GM18867 (cell line): ENCODE results near the gene RAB44.

Experiments
- ATAC-seq: cut with Tn5 transposase; IDR thresholded peaks from one replicate; pipeline ENCODE4 v1.9.1; 2021; ENCODE audit warnings: mild to moderate bottlenecking, moderate library complexity; ENCODE audit not compliant: unreplicated experiment

RAB44 gene

DNA sequence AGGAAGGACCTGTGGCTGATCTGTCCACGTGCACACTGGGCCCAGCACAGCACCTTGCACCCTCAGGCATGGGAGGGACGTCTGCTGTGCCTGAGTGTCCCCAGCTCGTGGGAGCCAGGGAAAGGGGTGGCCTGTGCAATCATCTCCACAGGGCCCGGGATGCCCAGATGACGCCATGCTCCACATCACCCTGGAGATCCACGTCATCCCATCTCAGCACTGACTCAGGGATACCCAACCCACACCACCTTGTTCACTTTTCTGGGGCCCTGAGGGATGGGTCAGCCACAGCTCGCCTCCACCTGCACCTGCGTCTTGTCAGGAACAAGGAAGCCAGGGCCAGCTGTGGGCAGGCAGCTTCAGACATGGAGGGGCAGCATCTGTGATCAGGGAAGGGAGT, 48.2 kb downstream of the RAB44 start:
- no peak for ATAC-seq

DNA sequence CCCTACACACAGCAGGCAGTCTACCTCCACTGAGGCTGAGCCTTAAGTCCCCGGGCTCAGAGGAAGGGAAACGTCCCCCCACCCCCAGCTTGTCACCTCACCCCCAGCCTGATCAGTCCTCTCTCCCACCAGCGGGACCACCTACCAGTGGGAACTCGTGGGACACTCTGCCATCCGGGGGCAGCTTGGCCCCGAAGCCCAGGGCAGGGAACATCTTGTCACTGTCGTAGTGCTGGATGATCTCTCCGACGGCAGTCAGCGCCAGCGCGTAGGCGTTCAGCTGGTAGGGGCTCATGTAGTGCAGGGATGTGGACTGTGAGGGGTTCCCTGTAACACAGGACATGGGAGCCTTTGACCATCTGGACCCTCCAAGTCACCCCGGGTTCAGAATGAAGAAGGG, 48.6 kb downstream of the RAB44 start:
- ATAC-seq = no peak

DNA sequence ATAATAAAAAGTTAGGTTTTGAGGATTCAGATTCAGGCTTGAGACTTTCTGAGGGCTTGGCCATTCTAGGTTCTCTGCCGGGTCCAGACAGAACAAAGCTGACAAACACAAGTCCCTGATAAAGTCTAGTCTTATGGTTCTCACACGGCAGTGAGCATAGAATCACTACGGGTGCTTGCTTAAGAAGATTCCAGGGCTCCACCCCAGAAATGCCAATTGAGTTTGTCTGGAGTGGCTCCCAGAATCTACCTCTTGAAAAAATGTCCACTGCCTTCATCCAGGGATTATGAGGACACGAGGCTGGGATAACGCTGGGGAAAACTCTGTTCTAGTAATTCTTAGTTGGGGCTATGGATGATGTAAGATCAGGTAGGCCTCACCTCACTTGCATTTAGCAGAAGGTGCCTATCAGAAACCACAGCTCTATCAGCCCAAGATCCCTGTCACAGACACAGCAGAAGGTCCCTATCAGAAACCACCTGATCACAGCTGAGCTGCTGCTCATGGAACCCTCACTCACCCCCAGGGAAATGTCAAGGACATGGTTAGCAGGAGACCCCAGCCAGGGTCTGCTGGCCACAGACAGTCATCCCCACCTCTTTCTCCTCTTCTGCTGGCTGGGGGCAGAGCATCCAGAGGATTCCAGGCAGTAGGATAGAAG, 52.3 kb downstream of the RAB44 start:
- no peak for ATAC-seq

DNA sequence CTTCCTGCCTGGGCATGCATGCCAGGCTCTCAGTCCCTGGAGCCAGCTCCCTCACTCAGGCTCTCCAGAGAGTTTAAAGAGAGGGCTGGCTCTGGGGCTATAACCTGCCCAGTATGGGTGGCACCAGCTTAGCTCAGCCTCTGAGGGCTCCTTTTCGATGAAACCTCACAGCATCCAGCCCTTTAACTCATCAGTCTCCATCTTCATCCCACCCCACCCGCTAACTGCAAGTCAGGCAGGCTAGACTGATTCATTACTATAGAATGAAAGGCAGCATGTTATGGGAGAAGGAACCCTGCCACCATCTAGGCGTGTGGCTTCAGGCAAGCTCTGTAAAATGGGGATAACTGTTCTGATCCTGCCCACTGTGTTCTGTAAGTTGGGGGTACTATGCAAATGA, 53.5 kb downstream of the RAB44 start:
- no peak for ATAC-seq

DNA sequence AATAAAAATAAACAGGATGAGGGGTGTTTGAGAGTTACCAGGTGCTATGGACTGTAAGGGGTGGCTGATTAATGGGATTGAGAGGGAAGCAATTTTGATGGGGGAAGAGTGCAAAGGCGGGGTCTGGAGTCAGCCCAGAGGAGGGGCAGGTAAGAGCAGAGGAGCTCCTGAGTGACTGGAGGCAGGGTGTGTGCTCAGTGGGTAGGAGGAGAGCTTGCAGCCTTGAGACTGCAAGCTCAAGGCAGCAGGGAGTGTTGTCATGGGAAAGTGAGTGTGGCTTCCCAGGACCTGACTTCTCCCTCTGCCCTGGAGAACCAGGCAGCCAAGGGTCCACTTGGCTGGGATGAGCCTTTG, 54.2 kb downstream of the RAB44 start:
- ATAC-seq = no peak

DNA sequence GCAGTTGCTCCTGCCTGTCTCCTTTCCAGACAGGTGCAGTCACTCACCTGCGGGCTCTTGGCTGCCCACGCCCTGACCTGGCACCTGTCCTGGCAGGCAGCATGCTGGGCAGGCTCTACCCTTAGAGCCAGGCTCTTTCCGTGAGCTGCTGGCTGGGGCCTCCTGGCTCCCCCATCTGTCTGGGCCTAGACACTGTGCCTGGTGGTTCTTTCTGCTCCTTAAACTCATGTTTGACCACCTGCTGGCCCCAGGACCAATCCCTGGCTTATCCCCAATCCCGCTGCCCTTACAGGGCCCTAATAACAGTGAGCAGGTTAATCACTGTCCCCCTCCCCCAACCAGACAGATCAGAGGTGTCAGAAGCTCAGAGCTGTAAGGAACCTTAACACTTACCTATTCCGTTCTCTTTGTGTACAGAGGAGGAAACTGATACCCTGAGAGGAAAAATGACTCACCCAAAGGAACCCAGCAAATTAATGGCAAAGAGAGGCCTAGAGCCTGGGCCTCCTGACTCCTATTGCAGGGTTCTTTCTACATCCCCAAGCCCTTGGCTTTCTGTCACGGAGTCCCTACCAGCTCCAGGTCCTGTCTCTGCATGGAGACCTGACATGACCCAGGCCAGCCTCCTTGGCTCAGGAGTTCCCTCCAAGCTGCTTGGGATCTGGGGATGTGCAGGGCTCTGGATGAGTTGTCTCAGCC, 54.7 kb downstream of the RAB44 start:
- ATAC-seq = no peak

DNA sequence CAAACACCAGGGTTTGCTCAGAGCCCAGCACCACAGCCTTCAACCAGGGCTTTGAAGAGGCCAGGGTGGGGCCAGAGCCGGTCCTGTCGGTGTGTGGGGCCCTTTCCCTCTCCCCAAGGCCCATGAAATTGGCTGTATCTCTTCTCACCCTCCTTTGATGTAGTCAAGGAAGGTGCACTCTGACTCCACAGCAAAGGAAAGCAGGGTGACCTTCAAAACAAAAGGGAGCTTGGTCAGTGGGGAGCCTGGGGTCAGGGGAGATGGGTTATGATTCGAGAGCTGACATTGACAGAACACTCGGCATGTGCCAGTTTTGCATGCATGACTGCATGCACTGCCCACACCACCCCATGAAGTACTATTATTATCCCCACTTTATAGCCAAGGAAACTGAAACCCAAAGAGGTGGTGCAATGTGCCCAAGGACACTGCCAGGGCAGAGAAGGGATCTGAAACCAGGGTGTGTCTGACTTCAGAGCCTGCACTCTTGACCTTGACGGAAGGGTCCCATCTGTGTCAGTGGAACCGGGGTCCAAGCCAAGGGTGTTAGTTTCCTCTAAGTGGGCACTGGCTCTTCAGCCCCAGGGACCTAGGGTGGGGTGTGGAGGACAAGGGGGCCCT, 55.4 kb downstream of the RAB44 start:
- ATAC-seq = peak; percentile 59

DNA sequence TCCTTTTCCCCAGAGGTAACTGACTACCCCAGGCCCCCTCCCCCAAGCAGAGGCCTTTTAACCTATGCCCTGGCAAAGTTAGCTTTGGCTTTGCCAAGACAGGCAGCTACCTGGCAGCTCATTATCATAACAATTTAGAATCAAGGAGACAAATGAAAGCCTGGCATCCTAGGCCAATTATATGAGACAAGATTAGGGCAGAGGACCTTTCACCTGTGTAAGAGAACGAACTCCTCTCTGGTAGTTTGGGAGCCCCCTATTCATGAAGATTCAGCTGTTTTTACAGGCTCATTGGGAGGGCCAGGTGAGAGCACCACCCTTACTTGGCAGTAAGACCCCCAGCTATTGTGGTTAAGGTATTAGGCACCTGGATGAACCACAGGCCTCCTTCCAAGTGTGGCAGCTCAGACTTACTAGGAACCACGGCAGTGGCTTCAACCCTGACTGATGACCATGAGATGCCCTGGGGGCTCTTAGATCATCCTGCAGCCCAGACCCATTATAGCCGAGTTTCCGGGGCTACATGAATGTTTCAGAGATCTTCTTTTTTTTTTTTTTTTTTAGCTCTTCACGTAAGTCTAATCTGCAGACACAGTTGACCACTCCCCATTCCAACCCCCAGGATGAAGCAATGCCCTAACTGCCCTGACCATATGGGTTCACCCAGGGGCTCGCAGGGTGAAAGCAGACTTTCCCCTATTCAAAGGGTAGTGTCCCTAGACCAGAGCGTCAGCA, 56.2 kb downstream of the RAB44 start:
- ATAC-seq = no peak

DNA sequence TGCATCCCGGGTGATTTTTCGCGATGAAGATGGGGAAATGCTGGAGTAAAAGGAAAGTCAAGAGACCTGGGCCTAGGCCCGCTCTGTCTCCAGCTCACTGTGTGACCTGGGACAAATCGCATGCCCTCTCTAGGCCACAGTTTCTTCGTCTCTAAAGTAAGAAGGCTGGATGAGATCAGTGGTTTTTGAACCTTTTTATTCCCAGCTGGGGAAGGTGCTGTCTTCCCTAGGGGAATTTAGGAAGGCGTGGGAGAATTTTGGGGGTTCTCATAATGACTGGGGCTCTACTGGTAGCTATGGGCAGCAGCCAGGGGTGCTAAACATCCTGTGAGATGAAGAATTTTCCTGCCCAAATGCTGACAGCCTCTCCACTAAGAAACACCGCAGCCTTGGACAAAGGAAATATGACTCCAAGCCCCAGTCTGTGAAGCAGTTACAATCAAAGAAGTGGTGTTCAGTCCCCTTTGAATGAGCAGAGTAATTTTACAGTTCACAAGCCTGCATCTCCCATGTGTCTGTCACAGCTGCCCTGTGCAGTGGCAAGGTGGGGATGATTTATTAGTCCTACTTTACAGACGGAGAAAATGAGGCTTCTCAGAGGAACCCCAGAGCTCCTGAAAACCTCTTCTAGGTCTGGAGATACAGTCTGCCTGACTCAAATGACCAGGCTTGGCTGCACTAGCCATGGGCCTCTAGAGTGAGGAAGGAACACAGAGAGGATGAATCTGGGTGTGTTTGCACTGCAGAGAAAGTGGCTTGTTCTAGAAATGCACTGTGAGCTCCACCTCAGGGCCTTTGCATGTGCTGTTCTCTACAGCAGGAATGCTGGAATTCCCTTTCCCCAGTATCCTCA, 57.2 kb downstream of the RAB44 start:
- ATAC-seq = no peak

DNA sequence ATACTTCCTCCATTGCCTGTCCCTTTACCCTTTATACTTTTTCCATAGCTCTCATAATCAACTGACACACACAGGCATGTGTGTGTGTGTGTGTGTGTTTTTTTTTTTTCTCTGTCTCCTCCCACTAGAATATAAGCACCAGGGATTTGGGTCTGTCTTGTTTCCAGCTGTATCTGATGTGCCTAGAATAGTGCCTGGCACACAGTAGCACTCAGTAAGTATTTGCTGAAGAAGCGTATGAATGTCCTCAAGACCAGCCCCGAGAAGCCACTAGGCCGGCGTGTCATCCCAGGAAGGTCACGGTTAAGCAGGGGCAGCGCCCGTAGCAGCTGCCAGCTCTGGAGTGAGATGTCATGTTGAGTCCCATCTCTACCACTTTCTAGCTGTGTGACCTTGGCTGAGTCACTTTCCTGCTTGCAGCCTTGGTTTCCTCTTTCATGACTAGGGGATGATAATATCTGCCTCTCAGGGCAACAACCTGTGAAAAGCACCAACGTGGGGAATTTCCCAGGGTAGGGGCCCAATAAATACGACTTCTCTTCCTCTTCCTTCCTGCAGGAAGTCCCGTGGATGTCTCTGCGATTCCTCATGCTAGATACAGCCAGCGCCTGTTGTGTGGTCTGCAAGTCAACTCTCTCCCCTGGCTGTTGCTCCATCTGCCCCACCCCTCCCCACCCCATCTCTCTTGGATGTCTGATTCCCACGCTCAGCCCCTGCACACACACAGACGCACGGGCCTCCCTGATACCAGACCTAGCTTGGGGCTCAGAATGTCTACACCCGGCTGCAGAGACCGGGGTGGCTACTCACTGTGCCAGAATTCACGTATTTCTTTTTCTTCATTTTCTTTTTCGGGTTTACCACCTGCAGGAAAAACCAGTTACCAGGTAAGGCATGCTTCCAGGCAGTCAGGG, 58.1 kb downstream of the RAB44 start:
- peak; percentile 34 for ATAC-seq

DNA sequence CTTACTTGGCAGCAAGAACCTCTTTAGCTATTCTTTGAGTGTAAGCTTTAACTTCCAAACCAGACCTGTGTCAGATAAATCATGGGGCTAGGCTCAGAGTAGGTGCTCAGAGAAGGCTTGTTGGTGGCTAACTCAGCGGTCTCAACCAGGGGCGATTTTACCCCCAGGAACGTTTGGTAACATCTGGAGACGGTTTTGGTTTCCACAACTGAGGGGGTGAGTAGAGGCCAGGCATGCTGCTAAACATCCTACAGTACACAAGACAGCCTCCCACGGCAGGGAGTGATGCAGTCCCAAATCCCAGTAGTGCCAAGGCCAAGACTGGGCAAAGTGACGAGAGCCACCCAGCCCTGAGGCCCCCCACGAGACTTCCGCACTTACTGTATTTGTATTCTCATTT, 59.2 kb downstream of the RAB44 start:
- no peak for ATAC-seq

DNA sequence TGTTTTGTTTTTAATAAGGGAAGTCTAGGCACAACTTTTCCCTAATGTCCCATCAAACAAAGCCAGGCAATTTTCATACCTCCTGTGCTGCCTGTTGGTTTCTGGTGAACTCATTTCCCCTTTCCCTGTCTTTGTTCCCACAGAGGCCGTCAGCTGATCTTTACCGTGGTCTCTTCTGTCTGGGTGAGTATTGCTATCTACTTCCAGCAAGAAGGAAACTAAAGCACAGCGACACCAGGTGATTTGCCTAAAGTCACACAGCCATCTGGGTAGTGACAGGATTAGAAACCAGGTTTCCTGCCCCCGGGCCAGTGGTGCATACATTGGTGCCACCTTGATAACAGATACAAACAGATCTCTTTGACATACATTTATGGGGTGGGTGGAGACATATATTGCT, 59.6 kb downstream of the RAB44 start:
- no peak for ATAC-seq

DNA sequence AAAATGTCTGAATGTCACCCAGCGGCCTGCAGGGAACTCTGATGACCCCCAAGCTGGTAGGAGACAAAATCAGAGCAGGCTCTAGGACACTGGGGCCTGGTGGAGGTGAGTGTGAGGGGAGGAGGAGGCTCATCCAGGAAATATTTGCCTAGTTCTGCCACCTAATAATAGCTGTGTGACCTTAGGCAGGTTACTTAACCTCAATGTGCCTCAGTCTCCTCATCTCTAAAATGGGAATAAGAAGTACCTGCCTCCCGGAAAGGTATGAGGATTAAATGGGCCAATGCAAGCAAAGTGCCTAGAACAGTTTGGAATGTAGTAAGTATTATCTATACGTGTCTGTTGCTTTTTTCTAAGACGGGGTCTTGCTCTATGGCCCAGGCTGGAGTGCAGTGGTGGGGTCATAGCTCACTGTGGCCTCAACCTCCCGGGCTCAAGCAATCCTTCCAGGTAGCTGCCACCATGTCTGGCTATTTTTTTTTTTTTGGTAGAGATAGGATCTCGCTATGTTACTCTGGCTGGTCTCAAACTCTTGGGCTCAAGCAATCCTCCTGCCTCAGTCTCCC, 60.4 kb downstream of the RAB44 start:
- ATAC-seq = no peak

DNA sequence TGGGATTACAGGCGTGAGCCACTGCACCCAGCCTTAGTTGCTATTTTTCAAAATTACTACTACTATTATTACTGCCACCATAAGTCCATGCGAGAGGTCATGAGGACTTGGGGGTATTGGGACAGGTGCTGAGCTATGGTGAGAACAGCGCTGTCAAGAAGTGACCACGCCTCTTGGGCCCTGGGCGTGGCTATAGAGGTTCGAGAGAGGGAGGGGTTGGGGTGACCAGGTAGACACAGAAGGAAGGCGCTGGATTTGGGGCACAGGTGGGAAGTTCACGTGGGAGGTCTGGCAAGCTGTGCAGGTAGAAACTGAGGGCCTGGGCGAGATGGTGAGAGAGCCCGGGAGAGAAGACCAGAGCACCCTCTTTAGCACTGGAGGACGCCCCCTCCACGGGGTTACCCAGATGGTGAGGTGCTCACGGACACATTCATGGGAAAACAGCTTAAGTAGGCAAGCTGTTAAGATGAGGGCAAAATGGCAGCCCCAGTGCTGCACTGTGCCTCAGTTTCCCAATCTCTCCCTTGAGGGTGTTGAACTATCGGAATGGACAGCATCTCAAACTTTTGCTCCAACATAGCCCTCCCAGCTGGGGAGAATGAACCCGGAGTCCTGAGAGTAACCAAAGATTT, 61.0 kb downstream of the RAB44 start:
- no peak for ATAC-seq

DNA sequence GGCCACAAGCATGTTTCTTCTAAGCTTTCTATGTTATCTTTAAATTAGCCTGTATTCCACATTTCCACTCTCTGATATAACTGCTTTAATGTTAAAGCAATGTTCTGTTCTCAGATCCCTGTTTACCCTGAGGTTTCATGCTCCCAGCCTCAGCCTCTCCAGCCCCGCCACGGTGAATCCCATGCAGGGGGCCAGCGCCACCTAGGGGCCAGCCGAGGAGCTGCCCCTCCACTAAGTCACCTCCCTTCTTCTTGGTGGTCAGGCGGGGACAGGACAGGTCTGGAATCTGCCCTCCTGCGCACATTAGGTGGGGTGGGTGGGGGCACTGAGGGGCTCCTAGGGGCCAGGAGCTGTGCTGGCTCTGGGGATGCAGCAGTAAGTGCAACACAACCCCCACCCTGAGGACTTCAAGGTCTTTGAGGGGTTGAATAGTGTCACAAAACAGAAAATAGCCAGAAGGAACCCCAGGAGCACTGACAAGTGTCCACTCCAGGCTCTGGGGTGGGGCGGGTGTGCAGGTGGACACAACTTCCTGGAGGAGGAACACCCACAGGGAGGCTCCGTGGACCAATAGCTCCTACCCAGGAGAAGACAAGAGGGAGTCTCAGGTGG, 61.6 kb downstream of the RAB44 start:
- ATAC-seq = peak; percentile 43

DNA sequence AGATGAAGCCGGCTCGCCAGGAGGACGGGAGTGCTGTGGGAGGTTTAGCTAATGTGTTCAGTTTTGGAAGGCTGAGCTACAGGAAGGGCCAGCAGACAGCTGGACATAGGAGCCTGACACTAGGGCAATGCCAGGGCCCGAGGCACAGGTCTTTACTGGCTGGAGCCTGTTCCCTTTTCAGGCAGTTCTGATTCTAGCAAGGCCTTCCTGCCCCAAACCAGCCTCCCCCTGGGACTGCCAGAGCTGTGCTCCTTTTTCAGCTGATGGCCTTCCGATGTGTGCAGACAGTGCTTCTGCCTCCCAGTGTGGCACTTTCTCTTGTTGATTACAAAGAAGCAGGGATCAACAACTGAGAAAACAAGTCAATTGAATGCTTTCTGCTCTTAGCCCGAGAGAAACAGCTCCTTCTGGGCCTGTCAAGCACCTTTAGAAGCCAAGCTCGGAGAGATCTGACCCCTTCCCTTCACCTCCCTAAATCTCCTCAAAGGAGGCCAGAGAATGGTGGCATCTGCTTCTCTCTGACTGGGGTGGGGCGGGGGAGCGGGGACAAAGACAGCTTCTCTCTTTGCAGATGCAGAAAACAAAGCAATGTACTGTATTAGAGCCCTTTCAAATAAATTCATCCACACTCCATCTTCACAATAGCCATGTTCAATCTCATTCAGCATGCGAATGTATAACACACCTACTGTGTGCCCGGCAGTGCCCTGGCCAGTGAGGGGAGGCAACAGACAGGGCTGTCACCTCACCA, 63.2 kb downstream of the RAB44 start:
- no peak for ATAC-seq

DNA sequence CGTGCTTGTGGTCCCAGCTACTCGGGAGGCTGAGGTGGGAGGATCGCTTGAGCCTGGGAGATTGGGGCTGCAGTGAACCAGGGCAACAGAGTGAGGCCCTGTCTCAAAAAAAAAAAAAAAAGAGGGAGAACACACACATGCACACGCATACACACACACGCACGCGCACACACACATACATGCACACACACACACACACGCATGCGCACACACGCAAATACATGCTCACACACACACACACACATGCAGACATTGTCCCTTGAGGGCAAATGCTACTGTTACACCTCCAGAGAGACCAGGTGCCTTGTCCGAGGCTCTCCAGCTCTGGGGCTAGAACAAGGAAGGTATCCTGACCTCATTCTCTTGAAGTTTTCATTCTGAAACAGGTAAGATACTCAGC, 64.5 kb downstream of the RAB44 start:
- ATAC-seq = no peak

DNA sequence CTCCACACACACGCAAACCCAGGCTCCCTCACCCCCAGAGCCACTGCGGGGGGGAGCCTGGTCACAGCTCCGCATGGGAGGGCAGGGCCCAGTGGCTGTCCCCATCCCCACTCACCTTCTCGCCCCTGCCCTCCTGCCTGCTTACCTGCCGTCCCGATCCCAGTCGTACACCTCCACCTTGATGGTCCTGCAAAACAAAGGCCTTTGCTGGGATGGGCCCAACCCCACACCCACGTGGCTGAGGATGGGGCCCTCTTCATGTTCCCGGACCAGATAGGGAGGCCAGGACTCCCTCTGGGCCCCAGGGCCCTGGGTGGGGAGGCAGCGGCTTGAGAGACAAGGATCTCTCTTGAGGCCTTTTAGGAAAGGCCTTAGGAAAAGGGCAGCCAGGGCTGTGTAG, 67.6 kb downstream of the RAB44 start:
- ATAC-seq = no peak
